Epidermal melanocyte (primary cell): ENCODE results near the gene COL25A1.
"Not testable (repeated sequence)": the region's sequence is repeated elsewhere in the genome, so short reads cannot be mapped to it uniquely, and the experiment has no call there.

ENCODE experiments used
- DNase-seq: peaks from one replicate; pipeline ENCODE4 v3.0.0; 2011; ENCODE audit warnings: low spot score; ENCODE audit not compliant: insufficient read length

COL25A1 gene

GRCh38 chr4:109131559-109131958, 170.9 kb downstream of the COL25A1 start:
- DNase-seq = no peak

- no peak for DNase-seq
Measured at GRCh38 chr4:109128589-109128988, 173.9 kb downstream of the COL25A1 start.

- no peak for DNase-seq
Measured at GRCh38 chr4:109127866-109128265, 174.6 kb downstream of the COL25A1 start.

GRCh38 chr4:109126856-109127255, 175.6 kb downstream of the COL25A1 start:
- DNase-seq = no peak

GRCh38 chr4:109125084-109125483, 177.4 kb downstream of the COL25A1 start:
- no peak for DNase-seq

- no peak for DNase-seq
Measured at GRCh38 chr4:109123951-109124350, 178.5 kb downstream of the COL25A1 start.

- no peak for DNase-seq
Measured at GRCh38 chr4:109121561-109121960, 180.9 kb downstream of the COL25A1 start.

- no peak for DNase-seq
Measured at GRCh38 chr4:109119852-109120251, 182.6 kb downstream of the COL25A1 start.

- no peak for DNase-seq
Measured at GRCh38 chr4:109118635-109119034, 183.8 kb downstream of the COL25A1 start.

GRCh38 chr4:109114501-109114900, 188.0 kb downstream of the COL25A1 start:
- DNase-seq = no peak

GRCh38 chr4:109113521-109113920, 188.9 kb downstream of the COL25A1 start:
- no peak for DNase-seq

GRCh38 chr4:109111031-109111430, 191.4 kb downstream of the COL25A1 start:
- DNase-seq = no peak

- DNase-seq = not testable (repeated sequence)
Measured at GRCh38 chr4:109108215-109108614, 194.2 kb downstream of the COL25A1 start.

GRCh38 chr4:109094056-109094455, 208.4 kb downstream of the COL25A1 start:
- DNase-seq = no peak

GRCh38 chr4:109091727-109092409, 210.6 kb downstream of the COL25A1 start:
- no peak for DNase-seq

GRCh38 chr4:109083911-109084310, 218.5 kb downstream of the COL25A1 start:
- no peak for DNase-seq

- DNase-seq = no peak
Measured at GRCh38 chr4:109079731-109080130, 222.7 kb downstream of the COL25A1 start.

- no peak for DNase-seq
Measured at GRCh38 chr4:109079201-109079600, 223.3 kb downstream of the COL25A1 start.

- DNase-seq = no peak
Measured at GRCh38 chr4:109078724-109079123, 223.7 kb downstream of the COL25A1 start.

- DNase-seq = no peak
Measured at GRCh38 chr4:109077505-109077904, 225.0 kb downstream of the COL25A1 start.

- not testable (repeated sequence) for DNase-seq
Measured at GRCh38 chr4:109076709-109077108, 225.7 kb downstream of the COL25A1 start.

- no peak for DNase-seq
Measured at GRCh38 chr4:109075621-109076020, 226.8 kb downstream of the COL25A1 start.

GRCh38 chr4:109072595-109072994, 229.9 kb downstream of the COL25A1 start:
- no peak for DNase-seq

- DNase-seq = not testable (repeated sequence)
Measured at GRCh38 chr4:109070677-109071076, 231.8 kb downstream of the COL25A1 start.
